Activated CD4-positive, alpha-beta T cell treated with anti-CD3 and anti-CD28 coated beads, Interleukin-2, amount 10 ng/mL, durations not matched to agents 7 days and 5 days (primary cell): ENCODE measurements around the gene RHD. TPM values are rescaled to one million over a fixed set of nuclear protein-coding genes. Genes with fewer than 3 reads are reported as not detected.
A peak's percentile ranks its signal among the peaks of the same experiment; 100 is the strongest.
"Not testable (repeated sequence)": the region's sequence is repeated elsewhere in the genome, so short reads cannot be mapped to it uniquely, and the experiment has no call there.

Experiments
- CTCF ChIA-PET: fragments of 350-600 bp; sonication (Branson Sonifier 250); formaldehyde crosslinking; loops from one replicate; lab custom pipeline; 2021; ENCODE audit warnings: antibody characterized with exemption; lab: Charles Lee
- POLR2A ChIA-PET: fragments of 350-600 bp; sonication (Branson Sonifier 250); formaldehyde crosslinking; loops from one replicate; lab custom pipeline; 2021; ENCODE audit warnings: antibody characterized with exemption; lab: Charles Lee
- DNase-seq: peaks from one replicate; pipeline ENCODE4 v3.0.0-alpha.2; 2020
- H3K27ac Mint-ChIP-seq: one replicate; pipeline ENCODE4 v1.8.0; 2021; ENCODE audit warnings: mild to moderate bottlenecking, moderate library complexity, mixed read lengths
- H3K27me3 Mint-ChIP-seq: one replicate; pipeline ENCODE4 v1.8.0; 2021; ENCODE audit warnings: mixed read lengths
- H3K36me3 Mint-ChIP-seq: one replicate; pipeline ENCODE4 v1.8.0; 2021; ENCODE audit warnings: low read depth, mixed read lengths
- H3K4me1 Mint-ChIP-seq: one replicate; pipeline ENCODE4 v1.8.0; 2021; ENCODE audit warnings: mixed read lengths
- H3K4me3 Mint-ChIP-seq: one replicate; pipeline ENCODE4 v1.8.0; 2021; ENCODE audit warnings: mild to moderate bottlenecking, moderate library complexity, mixed read lengths
- H3K9me3 Mint-ChIP-seq: one replicate; pipeline ENCODE4 v1.8.0; 2021; ENCODE audit warnings: mixed read lengths
- total RNA-seq, 2 experiments: library from RNA; stranded (reverse); gene quantifications; one replicate each; pipeline ENCODE4 v1.2.3, GENCODE V29; 2021

The RHD gene
- total RNA-seq, 2 experiments from 2014 or later: not detected

GRCh38 chr1:25327864-25328790 lies 55.8 kb downstream of the RHD start:
- CTCF ChIA-PET, H3K27ac Mint-ChIP-seq, H3K36me3 Mint-ChIP-seq, H3K27me3 Mint-ChIP-seq, DNase-seq, POLR2A ChIA-PET, H3K9me3 Mint-ChIP-seq, H3K4me3 Mint-ChIP-seq: not testable (repeated sequence)
- peaks cover 24% of the 10 kb centered on the region for H3K4me1 Mint-ChIP-seq

- Mint-ChIP-seq H3K4me1 (peaks cover 28% of the 10 kb centered on the region), H3K27ac (peak overlapping the region; percentile 57), H3K36me3 (peaks cover 12% of the 10 kb centered on the region)
- DNase-seq, H3K9me3 Mint-ChIP-seq, H3K4me3 Mint-ChIP-seq, CTCF ChIA-PET, H3K27me3 Mint-ChIP-seq, POLR2A ChIA-PET: not testable (repeated sequence)
Measured at GRCh38 chr1:25328791-25329185, 56.5 kb downstream of the RHD start.

- H3K9me3 Mint-ChIP-seq, H3K4me3 Mint-ChIP-seq, CTCF ChIA-PET, DNase-seq, H3K27me3 Mint-ChIP-seq, POLR2A ChIA-PET: not testable (repeated sequence)
- H3K36me3 Mint-ChIP-seq: peaks cover 16% of the 10 kb centered on the region
- H3K27ac Mint-ChIP-seq: peak overlapping the region; percentile 76
- H3K4me1 Mint-ChIP-seq: peaks cover 32% of the 10 kb centered on the region
Measured at GRCh38 chr1:25329336-25329735, 57.0 kb downstream of the RHD start.

GRCh38 chr1:25329950-25330349 lies 57.6 kb downstream of the RHD start:
- CTCF ChIA-PET, H3K9me3 Mint-ChIP-seq, POLR2A ChIA-PET, H3K4me3 Mint-ChIP-seq, H3K27me3 Mint-ChIP-seq: not testable (repeated sequence)
- Mint-ChIP-seq H3K36me3 (peaks cover 16% of the 10 kb centered on the region), H3K27ac (peak overlapping the region; percentile 76), H3K4me1 (peaks cover 35% of the 10 kb centered on the region)
- peak; percentile 30 for DNase-seq

- H3K27ac Mint-ChIP-seq: peak overlapping the region; percentile 92
- POLR2A ChIA-PET, CTCF ChIA-PET, H3K9me3 Mint-ChIP-seq, H3K27me3 Mint-ChIP-seq: not testable (repeated sequence)
- peaks cover 29% of the 10 kb centered on the region for H3K36me3 Mint-ChIP-seq
- peaks cover 37% of the 10 kb centered on the region for H3K4me1 Mint-ChIP-seq
- H3K4me3 Mint-ChIP-seq: peak overlapping the region; percentile 95
- peak; percentile 34 for DNase-seq
Measured at GRCh38 chr1:25336922-25337354, 64.6 kb downstream of the RHD start.

- H3K9me3 Mint-ChIP-seq, CTCF ChIA-PET, POLR2A ChIA-PET, H3K27me3 Mint-ChIP-seq: not testable (repeated sequence)
- peak; percentile 39 for DNase-seq
- peak overlapping the region; percentile 95 for H3K4me3 Mint-ChIP-seq
- H3K27ac Mint-ChIP-seq: peak overlapping the region; percentile 96
- H3K4me1 Mint-ChIP-seq: peaks cover 38% of the 10 kb centered on the region
- peaks cover 30% of the 10 kb centered on the region for H3K36me3 Mint-ChIP-seq
Measured at GRCh38 chr1:25337483-25338187, 65.3 kb downstream of the RHD start.

GRCh38 chr1:25338188-25338981 lies 66.1 kb downstream of the RHD start, which contains the start of gene TMEM50A:
TMEM50A (plus strand) TSS chr1:25338334; CDS start chr1:25340487, 2,153 bp downstream.
- ChIA-PET POLR2A (interaction anchor here (0.6 kb wide), 1 partner anchor 97 kb away, joined by 3 read pairs; no protein-coding TSS in a partner anchor), CTCF (no interaction called here)
- Mint-ChIP-seq H3K4me1 (peaks cover 43% of the 10 kb centered on the region), H3K9me3 (no peaks in the 10 kb centered on the region), H3K27ac (peak within 1 kb of the TSS; percentile 96), H3K4me3 (peak within 1 kb of the TSS; percentile 95), H3K36me3 (peaks cover 30% of the 10 kb centered on the region), H3K27me3 (no peaks in the 10 kb centered on the region)
- DNase-seq: peak; percentile 90

- ChIA-PET POLR2A (interaction anchor here (0.6 kb wide), 1 partner anchor 97 kb away, joined by 3 read pairs; no protein-coding TSS in a partner anchor), CTCF (interaction anchor here (1.0 kb wide), 1 partner anchor 9 kb away, joined by 4 read pairs; no protein-coding TSS in a partner anchor)
- no peaks in the 10 kb centered on the region for H3K9me3 Mint-ChIP-seq
- no peak for DNase-seq
- peak overlapping the region; percentile 83 for H3K4me3 Mint-ChIP-seq
- no peaks in the 10 kb centered on the region for H3K27me3 Mint-ChIP-seq
- peak overlapping the region; percentile 96 for H3K27ac Mint-ChIP-seq
- H3K36me3 Mint-ChIP-seq: peaks cover 29% of the 10 kb centered on the region
- peaks cover 40% of the 10 kb centered on the region for H3K4me1 Mint-ChIP-seq
Measured at GRCh38 chr1:25338986-25339385, 66.7 kb downstream of the RHD start.

GRCh38 chr1:25341746-25342145 lies 69.4 kb downstream of the RHD start:
- peaks cover 36% of the 10 kb centered on the region for H3K4me1 Mint-ChIP-seq
- DNase-seq: no peak
- H3K27me3 Mint-ChIP-seq: no peaks in the 10 kb centered on the region
- no peak overlapping the region for H3K4me3 Mint-ChIP-seq
- no peak overlapping the region for H3K27ac Mint-ChIP-seq
- ChIA-PET POLR2A (no interaction called here), CTCF (interaction anchor here (2.4 kb wide), 1 partner anchor 102 kb away, joined by 10 read pairs; no protein-coding TSS in a partner anchor)
- peaks cover 33% of the 10 kb centered on the region for H3K36me3 Mint-ChIP-seq
- no peaks in the 10 kb centered on the region for H3K9me3 Mint-ChIP-seq

GRCh38 chr1:25342846-25343245 lies 70.5 kb downstream of the RHD start:
- Mint-ChIP-seq H3K4me3 (no peak overlapping the region), H3K9me3 (no peaks in the 10 kb centered on the region), H3K27ac (no peak overlapping the region), H3K4me1 (peaks cover 39% of the 10 kb centered on the region), H3K36me3 (peaks cover 37% of the 10 kb centered on the region), H3K27me3 (no peaks in the 10 kb centered on the region)
- DNase-seq: no peak
- POLR2A ChIA-PET: no interaction called here
- CTCF ChIA-PET: interaction anchor here (2.4 kb wide), 1 partner anchor 103 kb away, joined by 10 read pairs; no protein-coding TSS in a partner anchor

GRCh38 chr1:25343872-25344271 lies 71.6 kb downstream of the RHD start:
- H3K36me3 Mint-ChIP-seq: peaks cover 44% of the 10 kb centered on the region
- H3K9me3 Mint-ChIP-seq: no peaks in the 10 kb centered on the region
- DNase-seq: no peak
- CTCF ChIA-PET: interaction anchor here (2.4 kb wide), 1 partner anchor 104 kb away, joined by 10 read pairs; no protein-coding TSS in a partner anchor
- POLR2A ChIA-PET: no interaction called here
- no peak overlapping the region for H3K27ac Mint-ChIP-seq
- H3K4me1 Mint-ChIP-seq: peaks cover 44% of the 10 kb centered on the region
- H3K4me3 Mint-ChIP-seq: no peak overlapping the region
- no peaks in the 10 kb centered on the region for H3K27me3 Mint-ChIP-seq

GRCh38 chr1:25347556-25347955 lies 75.2 kb downstream of the RHD start:
- ChIA-PET POLR2A (interaction anchor here (0.6 kb wide), 1 partner anchor 614 kb away, joined by 5 read pairs; no protein-coding TSS in a partner anchor), CTCF (interaction anchor here (1.1 kb wide), 1 partner anchor 8 kb away, joined by 4 read pairs; no protein-coding TSS in a partner anchor)
- no peaks in the 10 kb centered on the region for H3K9me3 Mint-ChIP-seq
- H3K4me1 Mint-ChIP-seq: peaks cover 23% of the 10 kb centered on the region
- no peak overlapping the region for H3K27ac Mint-ChIP-seq
- no peak for DNase-seq
- no peak overlapping the region for H3K4me3 Mint-ChIP-seq
- H3K27me3 Mint-ChIP-seq: no peaks in the 10 kb centered on the region
- H3K36me3 Mint-ChIP-seq: peaks cover 49% of the 10 kb centered on the region
